K562 (cell line): ENCODE measurements around the gene SIM2. TPM values are rescaled to one million over a fixed set of nuclear protein-coding genes. Genes with fewer than 3 reads are reported as not detected.
A peak's percentile ranks its signal among the peaks of the same experiment; 100 is the strongest.

Experiments
- ATAC-seq: fragments of 200-7000 bp; cut with Tn5 transposase; 3 replicates; pipeline ENCODE4 v1.9.1; 2020; ENCODE audit warnings: moderate library complexity
- BruUV-seq: library from RNA; stranded (reverse); fragments of 400-500 nt; replicated peaks from 2 replicates; lab custom pipeline; 2021; lab: Mats Ljungman, UMichigan
- CTCF ChIA-PET: fragments of 300-600 bp; formaldehyde crosslinking; extraction: SDS; loops from one replicate; lab custom pipeline; 2021; ENCODE audit warnings: low intra/inter-chr PET ratio; lab: Yijun Ruan, JAX
- POLR2A ChIA-PET: fragments of 300-600, 350-650 bp; sonication (Branson Sonifier 250); formaldehyde crosslinking; extraction: SDS; loops from one replicate; lab custom pipeline; 2021; ENCODE audit warnings: antibody characterized with exemption, inconsistent platforms; lab: Yijun Ruan, JAX
- DNase-seq, 4 experiments: peaks; one replicate each; pipeline versions ENCODE4 v3.0.0 to v3.0.0-alpha.2; 2011 to 2018; ENCODE audit warnings: low spot score in 3 of 4, mixed read lengths in 3 of 4; ENCODE audit errors: extremely low read depth in 1 of 4
- FAIRE-seq: peaks from 2 replicates; lab custom pipeline; 2011; peaks lifted over from hg19 to GRCh38; lab: Jason Lieb, UNC
- H2AFZ ChIP-seq: 2 replicates; pipeline ENCODE4 v1.6.0; 2011; ENCODE audit warnings: low read depth, low read length, control low read depth, inconsistent platforms
- H3K27ac ChIP-seq: fragments of 200-600 bp; 3 replicates; pipeline ENCODE4 v1.8.0; 2011; ENCODE audit warnings: low read depth, mild to moderate bottlenecking, control low read depth, inconsistent platforms, low read length, moderate library complexity, mixed read lengths; ENCODE audit errors: extremely low read depth
- H3K27me3 ChIP-seq, 2 experiments: fragments of 300-600 bp in 1 of 2; 2 replicates in 1 of 2; 3 replicates in 1 of 2; pipeline versions ENCODE4 v1.6.0 to v1.8.0; 2011; ENCODE audit warnings: inconsistent platforms in 2 of 2, low read length in 2 of 2, mild to moderate bottlenecking in 1 of 2, mixed read lengths in 1 of 2, moderate library complexity in 1 of 2; ENCODE audit not compliant: control insufficient read depth in 2 of 2, insufficient read depth in 2 of 2
- H3K36me3 ChIP-seq: fragments of 300-600 bp; 3 replicates; pipeline ENCODE4 v1.8.0; 2011; ENCODE audit warnings: mild to moderate bottlenecking, low read length, inconsistent platforms; ENCODE audit not compliant: control insufficient read depth, insufficient read depth
- H3K4me1 ChIP-seq, 2 experiments: fragments of 200-600 bp in 1 of 2; replicated peaks in 1 of 2; 2 replicates in 1 of 2; 3 replicates in 1 of 2; pipeline versions ENCODE4 v1.5.1 to v1.8.0; 2011; ENCODE audit warnings: inconsistent platforms in 2 of 2, low read length in 2 of 2, mild to moderate bottlenecking in 1 of 2, mixed read lengths in 1 of 2, moderate library complexity in 1 of 2; ENCODE audit not compliant: control insufficient read depth in 2 of 2, insufficient read depth in 2 of 2
- H3K4me2 ChIP-seq: 2 replicates; pipeline ENCODE4 v1.6.1; 2011; ENCODE audit warnings: low read length, control low read depth, inconsistent platforms, mixed read lengths; ENCODE audit not compliant: insufficient read depth
- H3K4me3 ChIP-seq: fragments of 200-600 bp; sonication (generic), shearing (Covaris generic); 2 replicates; pipeline ENCODE4 v1.5.1; 2016; ENCODE audit warnings: control low read depth, inconsistent platforms
- H3K79me2 ChIP-seq: fragments of 200-600 bp; 3 replicates; pipeline ENCODE4 v1.8.0; 2011; ENCODE audit warnings: low read length, inconsistent platforms; ENCODE audit not compliant: control insufficient read depth, insufficient read depth
- H3K9ac ChIP-seq, 2 experiments: 2 replicates each; pipeline versions ENCODE4 v1.6.0 to v1.6.1; 2011; ENCODE audit warnings: low read depth in 2 of 2, low read length in 2 of 2, control low read depth in 1 of 2, inconsistent platforms in 1 of 2, mild to moderate bottlenecking in 1 of 2, mixed read lengths in 1 of 2; ENCODE audit not compliant: insufficient read depth in 1 of 2
- H3K9me1 ChIP-seq: one replicate; pipeline ENCODE4 v1.6.0; 2011; ENCODE audit warnings: inconsistent platforms, mild to moderate bottlenecking, low read length, moderate library complexity; ENCODE audit not compliant: control insufficient read depth, insufficient read depth
- H3K9me3 ChIP-seq: replicated peaks from 2 replicates; pipeline ENCODE4 v1.5.1; 2011; ENCODE audit warnings: low read depth, low read length, inconsistent platforms; ENCODE audit not compliant: control insufficient read depth, insufficient read depth
- H4K20me1 ChIP-seq: replicated peaks from 2 replicates; pipeline ENCODE4 v1.6.1; 2011; ENCODE audit warnings: low read length, inconsistent platforms, mixed read lengths; ENCODE audit not compliant: control insufficient read depth, insufficient read depth
- BCOR ChIP-seq: fragments of 450-650 bp; IDR thresholded peaks from 2 replicates; pipeline ENCODE4 v1.6.1; 2016
- SIRT6 ChIP-seq: IDR thresholded peaks from one replicate; pipeline ENCODE4 v1.6.1; 2012; ENCODE audit warnings: low read depth, mild to moderate bottlenecking, control low read depth, inconsistent platforms, low read length, moderate library complexity
- ZC3H11A ChIP-seq: IDR thresholded peaks from 2 replicates; pipeline ENCODE4 v1.6.1; 2012; ENCODE audit warnings: low read depth, low read length, improper control_type of control experiment
- ZFP36 ChIP-seq: fragments of 150-350 bp; IDR thresholded peaks from 2 replicates; pipeline ENCODE4 v1.6.1; 2018; ENCODE audit warnings: low read length, low read depth; ENCODE audit not compliant: partially characterized antibody
- WGBS: fragments of 100-300 bp; shearing (Covaris generic); methylation state at CpG from one replicate; pipeline ENCODE4 v1.1.6; 2016; ENCODE audit warnings: low coverage, mixed read lengths; ENCODE audit not compliant: insufficient coverage; ENCODE audit errors: missing lambda C conversion rate; 5-methylcytosine and 5-hydroxymethylcytosine counted together
- in situ Hi-C: fragments of 300-500 bp; cut with MboI; formaldehyde crosslinking; loops from 4 replicates; pipeline ENCODE4 v1.15.0; 2018; ENCODE audit warnings: inconsistent platforms, mixed read lengths
- intact Hi-C: fragments of 100-400 bp; cut with micrococcal nuclease; formaldehyde crosslinking; loops from 2 replicates; pipeline ENCODE4 v1.14.2; 2022
- polyA plus RNA-seq, 8 experiments: library from polyadenylated mRNA; depleted of rRNA in 4 of 8; stranded (reverse) in 5 of 8; unstranded in 3 of 8; fragments of >200 nt; fragmentation: Nextera tagmentation in 2 of 8; fragmentation: Illumina TruSeq in 1 of 8; extraction: Ambion mirVana in 2 of 8; extraction: Trizol in 1 of 8; gene quantifications; 2 replicates each; pipeline versions ENCODE4 v1.2.1 to v1.2.3, GENCODE V29; 2011 to 2014; ENCODE audit warnings: inconsistent platforms in 1 of 8, missing spikeins in 1 of 8
- total RNA-seq, 7 experiments: library from RNA; depleted of rRNA in 6 of 7; stranded (reverse); fragments of >200 nt in 6 of 7; fragmentation: Illumina TruSeq in 2 of 7; extraction: Trizol in 2 of 7; gene quantifications; 2 replicates each; pipeline versions ENCODE4 v1.2.1 to v1.2.3, GENCODE V29; 2011 to 2021; ENCODE audit warnings: low replicate concordance in 1 of 7
- TF ChIP-seq, protein P1 (sequence below): fragments of 450-650 bp; IDR thresholded peaks from 2 replicates; pipeline ENCODE4 v1.6.1; 2016; ENCODE audit warnings: antibody characterized with exemption

SIM2 gene
- total and polyA plus RNA-seq, 9 of the 15 experiments (the other 6 are each of a cell fraction or from before 2014, with no cell fraction given): 0.07 to 0.11 (median 0.08) TPM; not detected in 6

DNA sequence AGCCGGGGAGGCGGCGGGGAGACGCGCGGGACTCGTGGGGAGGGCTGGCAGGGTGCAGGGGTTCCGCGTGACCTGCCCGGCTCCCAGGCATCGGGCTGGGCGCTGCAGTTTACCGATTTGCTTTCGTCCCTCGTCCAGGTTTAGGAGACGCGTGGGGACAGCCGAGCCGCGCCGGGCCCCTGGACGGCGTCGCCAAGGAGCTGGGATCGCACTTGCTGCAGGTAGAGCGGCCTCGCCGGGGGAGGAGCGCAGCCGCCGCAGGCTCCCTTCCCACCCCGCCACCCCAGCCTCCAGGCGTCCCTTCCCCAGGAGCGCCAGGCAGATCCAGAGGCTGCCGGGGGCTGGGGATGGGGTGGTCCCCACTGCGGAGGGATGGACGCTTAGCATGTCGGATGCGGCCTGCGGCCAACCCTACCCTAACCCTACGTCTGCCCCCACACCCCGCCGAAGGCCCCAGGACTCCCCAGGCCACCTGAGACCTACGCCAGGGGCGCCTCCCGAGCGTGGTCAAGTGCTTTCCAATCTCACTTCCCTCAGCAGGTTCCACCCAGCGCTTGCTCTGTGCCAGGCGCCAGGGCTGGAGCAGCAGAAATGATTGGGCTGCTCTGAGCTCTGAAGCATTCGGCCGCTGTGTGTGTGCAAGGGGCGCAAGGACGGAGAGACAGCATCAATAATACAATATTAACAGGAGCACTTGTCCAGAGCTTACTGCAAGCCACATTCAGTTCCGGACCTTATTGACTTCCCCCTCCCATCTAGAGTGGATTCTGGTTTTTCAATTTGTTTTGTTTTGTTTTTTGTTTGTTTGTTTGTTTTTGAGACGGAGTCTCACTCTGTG, 10.3 kb downstream of the SIM2 start (continued):
- no peak for TF ChIP-seq SIRT6

GRCh38 chr21:36709868-36710728, 11.2 kb downstream of the SIM2 start:
- no TSS peak for BruUV-seq
- 0 out of 2 replicates have a peak overlapping the region, but pooled peaks have one; percentile 4 for H2AFZ ChIP-seq
- ATAC-seq (no peak), DNase-seq (no peak), FAIRE-seq (no peak)
- H4K20me1 ChIP-seq: peaks cover 7% of the 10 kb centered on the region
- H3K4me2 ChIP-seq: peak overlapping the region; percentile 22; the same call in 1 of the 2 replicates
- no peaks in the 10 kb centered on the region for H3K9me1 ChIP-seq
- POLR2A ChIA-PET: interaction anchor here (0.8 to 1.7 kb wide), 6 partner anchors 9 to 124 kb away, joined by 3 to 6 read pairs (median 4); no protein-coding TSS in a partner anchor
- no peaks in the 10 kb centered on the region for H3K9me3 ChIP-seq
- no peak overlapping the region for H3K27ac ChIP-seq
- 0 out of 4 replicates have a peak overlapping the region, but pooled peaks of 1 of the 2 experiments have one; percentile 21 for H3K9ac ChIP-seq
- H3K4me1 ChIP-seq: peaks cover 0 to 17% of the 10 kb centered on the region in 2 experiments; a peak in 2 of 5 replicates
- H3K79me2 ChIP-seq: no peaks in the 10 kb centered on the region
- no peak overlapping the region for H3K4me3 ChIP-seq
- in situ Hi-C loops (no loop called here), intact Hi-C loops (no loop called here)
- no peaks in the 10 kb centered on the region for H3K36me3 ChIP-seq
- TF ChIP-seq BCOR (0 out of 2 replicates have a peak, but pooled peaks have one; percentile 22), ZFP36 (peak; percentile 63), ZC3H11A (no peak)
- TF ChIP-seq, protein P1, sequence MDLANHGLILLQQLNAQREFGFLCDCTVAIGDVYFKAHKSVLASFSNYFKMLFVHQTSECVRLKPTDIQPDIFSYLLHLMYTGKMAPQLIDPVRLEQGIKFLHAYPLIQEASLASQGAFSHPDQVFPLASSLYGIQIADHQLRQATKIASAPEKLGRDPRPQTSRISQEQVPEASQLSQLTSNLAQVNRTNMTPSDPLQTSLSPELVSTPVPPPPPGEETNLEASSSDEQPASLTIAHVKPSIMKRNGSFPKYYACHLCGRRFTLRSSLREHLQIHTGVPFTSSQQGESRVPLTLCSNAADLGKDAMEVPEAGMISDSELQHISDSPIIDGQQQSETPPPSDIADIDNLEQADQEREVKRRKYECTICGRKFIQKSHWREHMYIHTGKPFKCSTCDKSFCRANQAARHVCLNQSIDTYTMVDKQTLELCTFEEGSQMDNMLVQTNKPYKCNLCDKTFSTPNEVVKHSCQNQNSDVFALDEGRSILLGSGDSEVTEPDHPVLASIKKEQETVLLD: no peak
- CTCF ChIA-PET: no interaction called here
- 13% methylated on average over 38 of the region's 38 CpGs for WGBS
- peaks cover 57 to 83% of the 10 kb centered on the region in 2 experiments for H3K27me3 ChIP-seq
